Stimulated activated CD4-positive, alpha-beta T cell treated with anti-CD3 and anti-CD28 coated beads, Interleukin-12 subunit alpha, Interleukin-12 subunit beta, amount 100 ng/mL, for 48 hours (primary cell): ENCODE measurements around the gene CEPT1.
"Not testable (repeated sequence)": the region's sequence is repeated elsewhere in the genome, so short reads cannot be mapped to it uniquely, and the experiment has no call there.

Experiments
- DNase-seq, 3 donors: peaks; one replicate each; pipeline ENCODE4 v3.0.0-alpha.2; 2020; ENCODE audit warnings: low read depth in 2 of 3, low spot score in 1 of 3

The CEPT1 gene

GRCh38 chr1:111139956-111140679 lies at the start of gene CEPT1, which contains the start of gene DRAM2:
TSS of gene CEPT1 (plus strand) at chr1:111140223. CDS start at chr1:111147715, 7,492 bp downstream.
TSS of gene DRAM2 (minus strand) at chr1:111140093. CDS start at chr1:111131554, 8,539 bp downstream.
- peak; percentile 81 to 95 (median 94) for DNase-seq

- DNase-seq = not testable (repeated sequence)
These were observed 44.6 kb upstream of the CEPT1 start for GRCh38 chr1:111095421-111095820.

GRCh38 chr1:111097356-111098099 lies 42.5 kb upstream of the CEPT1 start:
- no peak for DNase-seq

- no peak for DNase-seq
These were observed 40.7 kb upstream of the CEPT1 start for GRCh38 chr1:111099289-111099688.

GRCh38 chr1:111101854-111102642 lies 38.0 kb upstream of the CEPT1 start:
- no peak for DNase-seq

GRCh38 chr1:111104981-111105380 lies 35.0 kb upstream of the CEPT1 start:
- DNase-seq = no peak

- no peak for DNase-seq
These were observed 29.7 kb upstream of the CEPT1 start for GRCh38 chr1:111110197-111110899.

GRCh38 chr1:111116496-111116895 lies 23.5 kb upstream of the CEPT1 start:
- DNase-seq = no peak

GRCh38 chr1:111126354-111126753 lies 13.7 kb upstream of the CEPT1 start:
- DNase-seq = no peak

- DNase-seq = no peak
These were observed 11.9 kb upstream of the CEPT1 start for GRCh38 chr1:111127923-111128643.

GRCh38 chr1:111129376-111129775 lies 10.6 kb upstream of the CEPT1 start:
- DNase-seq = no peak

GRCh38 chr1:111131693-111132092 lies 8.3 kb upstream of the CEPT1 start:
- DNase-seq = no peak

GRCh38 chr1:111133866-111134265 lies 6.2 kb upstream of the CEPT1 start:
- DNase-seq = no peak

- DNase-seq = peak; percentile 18 to 38 (median 22)
These were observed 583 bp upstream of the CEPT1 start for GRCh38 chr1:111139324-111139955.

- no peak for DNase-seq
These were observed 601 bp downstream of the CEPT1 start for GRCh38 chr1:111140680-111140967.

GRCh38 chr1:111141245-111142220 lies 1.5 kb downstream of the CEPT1 start:
- no peak for DNase-seq

GRCh38 chr1:111142356-111142975 lies 2.4 kb downstream of the CEPT1 start:
- DNase-seq = no peak

- no peak for DNase-seq
These were observed 5.5 kb downstream of the CEPT1 start for GRCh38 chr1:111145542-111145941.
